HG03469 (cell line): ENCODE measurements around the gene AXL.
"Not testable (repeated sequence)": the region's sequence is repeated elsewhere in the genome, so short reads cannot be mapped to it uniquely, and the experiment has no call there.

Experiments
- ATAC-seq: cut with Tn5 transposase; IDR thresholded peaks from one replicate; pipeline ENCODE4 v1.9.1; 2021; ENCODE audit warnings: mild to moderate bottlenecking, moderate library complexity, moderate number of reproducible peaks; ENCODE audit not compliant: unreplicated experiment

Gene AXL

DNA sequence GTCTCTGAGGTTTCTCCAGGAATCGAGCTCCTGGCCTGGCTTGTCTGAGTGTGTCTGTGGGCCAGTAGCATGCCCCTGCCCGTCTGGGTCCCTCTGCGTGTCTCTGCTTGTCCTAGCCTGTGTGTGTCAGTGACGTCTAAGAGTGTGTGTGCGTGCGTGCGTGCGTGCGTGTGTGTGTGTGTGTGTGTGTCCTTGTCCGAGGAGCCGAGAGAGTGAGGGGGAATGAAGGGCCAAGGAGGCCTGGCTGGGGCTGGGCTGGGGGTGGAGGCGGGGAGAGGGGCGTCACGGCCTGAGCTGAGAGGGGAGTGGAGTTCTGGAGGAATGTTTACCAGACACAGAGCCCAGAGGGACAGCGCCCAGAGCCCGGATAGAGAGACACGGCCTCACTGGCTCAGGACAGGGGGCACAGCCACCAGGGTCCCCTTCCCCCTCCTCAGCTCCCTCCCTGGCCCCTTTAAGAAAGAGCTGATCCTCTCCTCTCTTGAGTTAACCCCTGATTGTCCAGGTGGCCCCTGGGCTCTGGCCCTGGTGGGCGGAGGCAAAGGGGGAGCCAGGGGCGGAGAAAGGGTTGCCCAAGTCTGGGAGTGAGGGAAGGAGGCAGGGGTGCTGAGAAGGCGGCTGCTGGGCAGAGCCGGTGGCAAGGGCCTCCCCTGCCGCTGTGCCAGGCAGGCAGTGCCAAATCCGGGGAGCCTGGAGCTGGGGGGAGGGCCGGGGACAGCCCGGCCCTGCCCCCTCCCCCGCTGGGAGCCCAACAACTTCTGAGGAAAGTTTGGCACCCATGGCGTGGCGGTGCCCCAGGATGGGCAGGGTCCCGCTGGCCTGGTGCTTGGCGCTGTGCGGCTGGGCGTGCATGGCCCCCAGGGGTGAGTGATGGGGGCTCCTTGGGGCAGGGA lies at the start of gene AXL:
Gene AXL (plus strand): TSS at position 609 of the 893 bp plus-strand sequence. CDS start 170 bp downstream, at position 779.
- no peak for ATAC-seq

GRCh38 chr19:41172297-41173164 lies 46.5 kb upstream of the AXL start:
- ATAC-seq: no peak

DNA sequence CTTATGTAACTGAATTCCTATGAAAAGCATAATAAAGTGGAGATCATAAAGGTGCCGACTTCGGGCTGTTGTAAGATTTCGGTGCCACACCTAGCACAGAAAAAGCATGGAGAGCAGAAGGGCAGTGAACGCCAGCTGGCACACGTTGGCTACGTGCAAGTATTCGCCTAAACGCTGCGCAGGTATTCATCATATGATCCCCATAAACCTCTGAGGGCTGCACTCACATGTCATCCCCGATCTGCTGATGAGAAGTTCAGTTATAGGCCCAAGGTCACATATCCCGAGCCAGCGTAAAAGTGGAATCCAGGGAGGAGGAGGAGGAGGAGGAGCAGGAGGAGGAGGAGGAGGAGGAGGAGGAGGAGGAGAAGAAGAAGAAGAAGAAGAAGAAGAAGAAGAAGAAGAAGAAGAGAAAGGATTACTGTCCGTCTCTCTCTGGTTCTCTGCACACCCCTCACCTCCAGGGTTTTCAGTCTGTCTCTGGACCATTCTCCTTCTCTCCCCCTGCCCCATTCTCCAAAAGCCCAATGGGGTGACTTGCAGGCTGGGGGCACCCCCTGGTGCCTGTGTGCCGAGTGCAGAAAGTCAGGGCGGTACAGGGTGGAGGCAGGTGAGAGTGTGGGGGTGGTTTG lies 44.6 kb upstream of the AXL start:
- ATAC-seq: no peak

DNA sequence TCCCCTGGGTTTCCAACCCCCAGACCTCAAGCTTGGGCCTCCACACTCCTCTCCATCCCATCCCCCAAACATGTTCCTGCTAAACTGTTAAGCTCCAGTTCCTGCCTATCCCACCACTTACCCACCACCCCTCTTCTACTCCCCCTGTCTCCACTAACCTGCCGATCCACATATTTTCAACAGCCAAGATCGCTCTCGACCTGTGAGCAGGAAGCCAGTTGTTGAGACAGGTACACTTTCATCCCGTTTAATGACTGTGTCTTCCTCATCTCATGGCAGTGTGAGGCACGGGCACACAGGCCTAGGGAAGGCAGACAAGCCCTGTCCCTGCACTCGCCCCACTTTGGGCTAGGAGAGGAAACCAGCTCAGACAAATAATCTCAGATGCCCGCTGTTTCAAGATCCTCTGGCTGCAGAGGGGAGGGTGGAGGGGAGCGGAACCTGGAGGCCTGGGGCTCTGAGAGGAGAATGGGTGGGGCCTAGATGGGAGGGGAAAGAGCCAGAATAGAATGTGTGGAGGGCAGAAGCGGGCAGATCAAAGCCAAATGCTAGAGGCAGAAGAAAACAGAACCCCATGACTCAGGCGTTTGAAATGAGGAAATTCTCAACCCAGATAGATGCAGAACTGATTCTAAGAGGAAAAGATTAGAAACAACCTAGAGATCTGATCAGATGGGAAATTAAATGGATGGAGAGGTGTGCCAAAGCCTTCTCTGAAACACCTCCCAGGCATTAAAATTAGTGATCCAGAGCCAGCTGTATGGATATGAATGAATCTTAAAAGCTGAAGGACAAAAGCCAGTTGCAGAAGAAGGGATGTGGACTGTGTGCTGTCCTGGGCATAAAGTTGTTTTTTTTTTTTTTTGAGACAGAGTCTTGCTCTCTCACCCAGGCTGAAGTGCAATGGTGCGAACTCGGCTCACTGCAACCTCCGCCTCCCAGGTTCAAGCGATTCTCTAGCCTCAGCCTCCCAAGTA lies 42.9 kb upstream of the AXL start:
- ATAC-seq: no peak

- ATAC-seq: not testable (repeated sequence)
Observed at GRCh38 chr19:41180173-41180572, 38.9 kb upstream of the AXL start.

DNA sequence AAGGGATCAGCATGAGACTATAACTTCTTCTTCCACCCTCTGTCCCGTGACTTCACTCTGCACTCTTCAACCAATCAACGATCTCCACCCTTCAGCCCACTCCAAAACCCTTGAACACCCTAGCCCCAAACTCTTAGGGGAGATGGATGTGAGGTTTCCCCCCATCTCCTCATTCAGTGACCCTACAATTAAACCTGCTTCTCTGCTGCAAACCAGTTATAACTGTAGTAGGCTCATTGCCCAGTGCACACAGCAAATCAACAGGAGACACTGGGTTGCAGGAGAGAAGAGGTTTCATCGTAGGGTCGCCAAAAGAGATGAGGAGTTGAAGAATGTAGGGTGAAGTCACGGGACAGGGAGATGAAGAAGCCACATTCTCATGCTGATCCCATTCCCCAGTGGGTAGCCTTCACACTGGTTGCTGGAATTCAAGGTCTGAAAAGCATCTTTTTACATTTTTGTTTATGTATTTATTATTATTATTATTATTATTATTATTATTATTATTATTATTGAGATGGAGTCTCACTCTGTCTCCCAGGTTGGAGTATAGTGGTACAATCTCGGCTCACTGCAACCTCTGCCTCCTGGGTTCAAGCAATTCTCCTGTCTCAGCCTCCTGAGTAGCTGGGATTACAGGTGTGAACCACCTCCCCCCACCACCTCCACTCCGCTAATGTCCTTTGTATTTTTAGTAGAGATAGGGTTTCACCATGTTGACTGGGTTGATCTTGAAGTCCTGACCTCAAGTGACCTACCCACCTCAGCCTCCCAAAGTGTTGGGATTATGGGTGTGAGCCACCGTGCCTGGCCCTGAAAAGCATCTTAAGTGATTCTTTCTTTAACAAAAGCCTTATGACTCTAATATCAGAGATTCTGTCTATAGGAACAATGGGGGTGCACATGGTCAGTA lies 31.8 kb upstream of the AXL start:
- no peak for ATAC-seq

DNA sequence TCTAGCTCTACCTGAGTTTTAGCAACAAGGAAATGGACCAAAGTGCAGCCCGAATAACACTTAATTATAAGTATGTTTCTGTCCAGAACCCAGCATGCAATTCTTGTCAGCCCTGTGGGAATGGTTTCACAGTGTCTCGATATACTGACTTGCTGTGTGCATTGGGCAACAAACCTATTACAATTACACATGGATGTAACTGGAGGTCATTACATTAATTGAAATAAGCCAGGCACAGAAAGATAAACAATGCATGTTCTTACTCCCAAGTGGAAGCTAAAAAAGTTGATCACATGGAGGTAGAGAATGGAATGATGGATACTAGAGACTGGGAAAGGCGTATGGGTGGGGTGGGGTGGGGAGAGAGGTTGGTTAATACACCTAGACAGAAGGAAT lies 31.1 kb upstream of the AXL start:
- no peak for ATAC-seq

GRCh38 chr19:41189425-41190065 lies 29.5 kb upstream of the AXL start:
- ATAC-seq: no peak

DNA sequence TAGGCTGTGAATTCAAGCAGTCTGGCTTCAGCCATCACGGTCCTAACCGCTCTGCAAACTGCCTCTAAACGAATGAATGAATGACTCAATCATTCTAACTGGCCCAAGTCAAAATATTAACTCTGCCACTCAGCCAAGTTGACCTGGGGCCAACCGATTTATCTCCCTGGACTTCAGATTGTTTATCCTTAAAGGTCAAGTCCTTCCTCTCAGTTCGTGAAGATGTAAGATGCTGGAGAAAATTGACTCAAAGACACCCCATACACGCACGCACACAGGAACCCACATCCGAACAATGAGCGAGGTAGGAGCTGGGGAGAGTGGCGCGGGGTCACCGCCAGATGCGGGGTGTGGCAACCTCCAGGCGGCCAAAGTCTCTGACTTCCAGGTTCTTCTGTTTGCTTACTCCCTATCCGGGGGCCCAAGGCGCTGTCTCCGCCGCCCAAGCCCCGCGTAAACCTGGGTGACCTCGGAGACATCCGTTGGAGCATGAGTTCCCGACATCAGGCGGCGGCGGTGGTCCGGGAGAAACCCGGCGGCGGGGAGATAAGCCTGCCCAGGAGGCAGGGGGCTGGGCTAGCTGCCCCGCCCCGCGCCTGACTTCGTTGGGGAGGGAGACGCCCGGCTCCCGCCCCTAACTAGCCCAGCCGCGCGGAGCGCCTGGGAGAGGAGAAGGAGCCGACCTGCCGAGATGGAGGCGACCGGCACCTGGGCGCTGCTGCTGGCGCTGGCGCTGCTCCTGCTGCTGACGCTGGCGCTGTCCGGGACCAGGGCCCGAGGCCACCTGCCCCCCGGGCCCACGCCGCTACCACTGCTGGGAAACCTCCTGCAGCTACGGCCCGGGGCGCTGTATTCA lies 26.2 kb upstream of the AXL start, which contains the start of gene CYP2S1:
Gene CYP2S1 (plus strand): TSS at position 646 of the 856 bp plus-strand sequence. CDS start 46 bp downstream, at position 692.
- no peak for ATAC-seq

DNA sequence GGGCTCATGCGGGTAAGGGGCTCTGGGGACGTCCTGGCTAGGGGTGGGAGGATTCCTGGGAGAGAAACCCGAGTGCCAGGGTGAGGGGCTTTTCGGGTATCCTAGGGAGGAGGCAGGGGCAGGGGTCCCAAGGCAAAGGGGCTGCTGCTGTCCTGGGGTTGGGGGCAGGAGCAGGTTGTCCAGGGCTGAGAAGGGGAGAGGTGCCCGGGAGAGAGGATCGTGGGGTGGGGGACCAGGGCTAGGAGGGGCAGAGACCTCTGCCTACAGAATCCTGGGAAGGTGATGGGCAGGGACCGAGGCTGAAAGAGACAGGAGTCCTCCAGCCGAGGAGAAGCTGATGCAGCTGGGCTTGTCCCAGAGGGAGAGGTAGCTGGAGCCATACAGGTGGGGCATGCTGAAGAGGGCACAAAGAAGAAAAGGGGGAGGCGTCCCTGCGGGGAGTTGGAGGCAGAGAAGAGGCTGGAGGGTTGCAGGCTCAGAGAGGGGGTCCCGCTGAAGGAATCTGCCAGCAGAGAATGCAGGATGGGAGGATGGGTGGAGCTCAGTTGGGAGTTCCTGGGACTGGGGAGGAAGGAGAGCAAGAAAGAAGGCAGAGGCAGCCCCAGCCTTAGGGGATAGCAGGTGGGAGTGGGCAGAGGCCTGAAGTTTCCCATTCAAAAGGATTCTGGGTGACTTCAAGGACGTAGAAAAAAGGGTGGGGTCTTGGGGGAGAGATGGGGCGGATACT lies 25.4 kb upstream of the AXL start:
- no peak for ATAC-seq

- no peak for ATAC-seq
Observed at GRCh38 chr19:41194157-41194552, 24.9 kb upstream of the AXL start.

- ATAC-seq: no peak
Observed at GRCh38 chr19:41195675-41196497, 23.1 kb upstream of the AXL start.

GRCh38 chr19:41198559-41198958 lies 20.5 kb upstream of the AXL start:
- ATAC-seq: no peak

GRCh38 chr19:41203371-41203770 lies 15.7 kb upstream of the AXL start:
- ATAC-seq: no peak

DNA sequence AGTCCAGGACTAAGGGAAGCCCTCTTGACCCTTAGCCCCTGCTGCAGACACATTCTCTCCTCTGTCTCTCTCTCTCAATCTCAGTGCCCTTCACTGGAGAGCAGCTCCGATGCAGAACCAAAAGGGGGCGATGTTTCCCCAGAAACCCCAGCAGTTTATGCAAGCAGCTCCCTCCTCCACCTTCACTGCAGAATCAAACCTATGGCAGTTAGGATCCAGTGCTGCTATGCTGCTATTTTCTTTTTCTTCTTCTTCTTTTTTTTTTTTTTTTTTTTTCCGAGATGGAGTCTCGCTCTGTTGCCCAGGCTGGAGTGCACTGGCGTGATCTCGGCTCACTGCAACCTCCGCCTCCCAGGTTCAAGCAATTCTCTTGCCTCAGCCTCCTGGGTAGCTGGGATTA lies 14.7 kb upstream of the AXL start:
- ATAC-seq: not testable (repeated sequence)

GRCh38 chr19:41205995-41206394 lies 13.0 kb upstream of the AXL start:
- ATAC-seq: no peak
